Mesothelial cell of epicardium (in vitro differentiated cells): ENCODE measurements around the gene TMEM97. TPM values are rescaled to one million over a fixed set of nuclear protein-coding genes. Genes with fewer than 3 reads are reported as not detected.
"Not testable (repeated sequence)": the region's sequence is repeated elsewhere in the genome, so short reads cannot be mapped to it uniquely, and the experiment has no call there.

Experiments used
- DNase-seq, 2 experiments: peaks; one replicate each; pipeline ENCODE4 v3.0.0; 2021; ENCODE audit warnings: low spot score in 2 of 2; ENCODE audit not compliant: unreplicated experiment in 2 of 2
- H3K27ac Mint-ChIP-seq: 2 replicates; pipeline ENCODE4 v1.8.0; 2021; ENCODE audit warnings: mixed read lengths
- H3K27me3 Mint-ChIP-seq: 2 replicates; pipeline ENCODE4 v1.8.0; 2021; ENCODE audit warnings: low read depth, mixed read lengths
- H3K36me3 Mint-ChIP-seq: 2 replicates; pipeline ENCODE4 v1.8.0; 2021; ENCODE audit warnings: mixed read lengths
- H3K4me1 Mint-ChIP-seq: 2 replicates; pipeline ENCODE4 v1.8.0; 2021; ENCODE audit warnings: mixed read lengths
- H3K4me3 Mint-ChIP-seq: 2 replicates; pipeline ENCODE4 v1.8.0; 2021; ENCODE audit warnings: mild to moderate bottlenecking, moderate library complexity, mixed read lengths
- H3K9me3 Mint-ChIP-seq: 2 replicates; pipeline ENCODE4 v1.8.0; 2021; ENCODE audit warnings: mixed read lengths
- total RNA-seq: library from RNA; stranded (reverse); gene quantifications from 3 replicates; pipeline ENCODE4 v1.2.1, GENCODE V29; 2021
- TF ChIP-seq, protein P1 (sequence below): fragments of 200-600 bp; sonication (generic); IDR thresholded peaks from one replicate; pipeline ENCODE4 v1.5.0; 2021; ENCODE audit warnings: antibody characterized with exemption; ENCODE audit not compliant: unreplicated experiment

Gene TMEM97
- total RNA-seq = 43.0 to 45.5 TPM (median 43.3 TPM) in 3 replicates

DNA sequence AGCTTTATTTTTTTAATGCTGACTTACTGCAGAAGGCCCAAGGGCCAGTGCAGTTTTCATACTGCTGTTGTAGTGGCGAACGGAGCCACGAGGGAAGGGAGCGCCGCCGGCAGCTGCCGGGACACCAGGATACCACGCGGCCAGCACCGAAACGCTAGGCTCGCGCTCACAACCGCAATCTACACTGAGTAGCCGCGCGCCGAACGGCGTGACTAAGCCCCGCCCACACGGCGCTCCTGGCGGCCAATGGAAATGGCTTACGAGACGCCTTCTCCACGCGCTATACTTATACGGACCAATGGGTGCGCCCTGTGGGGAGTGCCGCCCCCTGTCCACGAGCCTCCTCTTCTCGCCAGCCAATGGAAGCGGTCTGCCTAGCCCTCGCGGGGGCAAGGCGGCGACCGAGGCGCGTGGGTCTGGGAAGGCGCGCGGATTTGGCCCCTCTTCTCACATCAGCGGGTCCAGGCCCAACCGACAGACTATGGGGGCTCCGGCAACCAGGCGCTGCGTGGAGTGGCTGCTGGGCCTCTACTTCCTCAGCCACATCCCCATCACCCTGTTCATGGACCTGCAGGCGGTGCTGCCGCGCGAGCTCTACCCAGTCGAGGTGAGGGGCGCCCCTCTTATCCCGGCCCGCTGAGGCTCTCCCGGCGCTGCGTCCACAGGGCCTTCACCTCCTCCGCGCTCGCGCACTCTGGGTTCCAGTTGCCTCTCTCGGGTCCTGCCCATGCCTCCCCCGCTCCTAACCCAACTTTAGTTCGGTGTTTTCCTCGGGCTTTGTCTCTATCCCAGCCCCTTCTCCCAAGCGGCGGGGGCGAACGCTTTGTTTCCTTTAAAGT, at the start of gene TMEM97:
TSS of gene TMEM97 (plus strand) at position 442 of the 839 bp plus-strand sequence. CDS start at position 482, 40 bp downstream.
- peak; percentile 89 to 96 for DNase-seq
- Mint-ChIP-seq H3K4me3 (peak within 1 kb of the TSS; percentile 80), H3K9me3 (no peaks in the 10 kb centered on the region), H3K4me1 (peaks cover 39% of the 10 kb centered on the region), H3K27ac (peak within 1 kb of the TSS; percentile 93), H3K27me3 (no peaks in the 10 kb centered on the region), H3K36me3 (no peaks in the 10 kb centered on the region)
- TF ChIP-seq, protein P1, sequence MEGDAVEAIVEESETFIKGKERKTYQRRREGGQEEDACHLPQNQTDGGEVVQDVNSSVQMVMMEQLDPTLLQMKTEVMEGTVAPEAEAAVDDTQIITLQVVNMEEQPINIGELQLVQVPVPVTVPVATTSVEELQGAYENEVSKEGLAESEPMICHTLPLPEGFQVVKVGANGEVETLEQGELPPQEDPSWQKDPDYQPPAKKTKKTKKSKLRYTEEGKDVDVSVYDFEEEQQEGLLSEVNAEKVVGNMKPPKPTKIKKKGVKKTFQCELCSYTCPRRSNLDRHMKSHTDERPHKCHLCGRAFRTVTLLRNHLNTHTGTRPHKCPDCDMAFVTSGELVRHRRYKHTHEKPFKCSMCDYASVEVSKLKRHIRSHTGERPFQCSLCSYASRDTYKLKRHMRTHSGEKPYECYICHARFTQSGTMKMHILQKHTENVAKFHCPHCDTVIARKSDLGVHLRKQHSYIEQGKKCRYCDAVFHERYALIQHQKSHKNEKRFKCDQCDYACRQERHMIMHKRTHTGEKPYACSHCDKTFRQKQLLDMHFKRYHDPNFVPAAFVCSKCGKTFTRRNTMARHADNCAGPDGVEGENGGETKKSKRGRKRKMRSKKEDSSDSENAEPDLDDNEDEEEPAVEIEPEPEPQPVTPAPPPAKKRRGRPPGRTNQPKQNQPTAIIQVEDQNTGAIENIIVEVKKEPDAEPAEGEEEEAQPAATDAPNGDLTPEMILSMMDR = no peak

DNA sequence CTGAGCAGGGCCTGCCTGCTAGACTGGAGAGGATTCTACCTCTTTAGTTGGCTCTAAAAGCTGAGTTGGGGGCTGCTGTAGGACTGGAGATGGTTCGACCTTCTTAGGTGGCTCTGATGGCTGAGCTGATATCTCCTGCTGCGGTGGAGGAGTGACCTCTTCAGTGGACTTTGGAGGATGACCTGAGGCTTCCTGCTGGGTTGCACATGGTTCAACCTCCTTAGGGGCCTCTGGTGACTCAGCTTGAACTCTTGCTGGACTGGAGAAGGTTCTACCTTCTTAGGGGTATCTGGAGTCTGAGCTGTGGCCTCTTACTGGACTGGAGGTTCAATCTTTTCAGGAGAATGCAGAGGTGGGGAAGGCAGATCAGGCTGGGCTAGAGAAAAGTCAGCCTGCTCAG, 48.9 kb upstream of the TMEM97 start:
- Mint-ChIP-seq H3K4me1 (peaks cover 7% of the 10 kb centered on the region), H3K36me3 (peaks cover 4% of the 10 kb centered on the region), H3K9me3 (peaks cover 33% of the 10 kb centered on the region), H3K27me3 (peaks cover 1% of the 10 kb centered on the region), H3K4me3 (no peak overlapping the region), H3K27ac (no peak overlapping the region)
- TF ChIP-seq, protein P1 = no peak
- no peak for DNase-seq

DNA sequence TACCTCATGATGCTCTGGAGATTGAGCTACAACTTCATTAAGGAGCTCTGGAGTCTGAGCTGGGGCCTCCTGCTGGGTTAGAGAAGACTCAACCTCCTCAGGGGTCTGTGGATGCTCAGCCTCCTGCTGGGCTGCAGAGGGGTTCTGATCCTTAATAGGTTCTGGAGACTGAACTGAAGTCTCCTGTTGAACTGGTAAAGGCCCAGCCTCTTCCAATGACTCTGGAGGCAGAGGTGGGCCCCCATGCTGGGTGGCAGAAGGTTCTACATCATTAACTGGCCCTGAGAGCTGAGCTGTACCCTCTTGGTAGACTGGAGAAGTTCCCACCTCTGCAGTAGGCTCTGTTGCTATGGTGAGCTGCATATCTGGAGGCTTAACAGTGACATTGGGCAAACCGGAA, 48.1 kb upstream of the TMEM97 start:
- DNase-seq = no peak
- no peak overlapping the region for H3K27ac Mint-ChIP-seq
- peaks cover 1% of the 10 kb centered on the region for H3K27me3 Mint-ChIP-seq
- H3K36me3 Mint-ChIP-seq = peaks cover 4% of the 10 kb centered on the region
- peaks cover 33% of the 10 kb centered on the region for H3K9me3 Mint-ChIP-seq
- no peak overlapping the region for H3K4me3 Mint-ChIP-seq
- TF ChIP-seq, protein P1 = no peak
- peaks cover 8% of the 10 kb centered on the region for H3K4me1 Mint-ChIP-seq

DNA sequence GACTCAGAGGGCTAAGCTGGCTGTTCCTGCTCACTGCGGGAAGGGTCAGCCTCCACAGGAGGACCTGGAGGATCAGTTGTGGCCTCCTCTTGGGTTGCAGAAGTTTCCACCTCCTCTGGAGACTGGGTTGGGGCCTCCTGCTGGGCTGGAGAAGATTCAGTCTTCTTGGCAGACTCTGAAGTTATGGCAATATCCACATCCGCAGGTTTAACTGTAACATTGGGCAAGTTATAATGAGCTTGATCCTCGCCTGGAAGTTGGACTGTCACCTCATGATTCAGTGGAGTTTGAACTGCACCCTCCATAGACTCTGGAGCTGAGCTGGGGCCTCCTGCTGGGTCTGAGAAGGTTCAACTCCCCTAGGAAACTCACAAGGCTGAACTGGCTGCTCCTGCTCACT, 47.6 kb upstream of the TMEM97 start:
- no peak for DNase-seq
- Mint-ChIP-seq H3K9me3 (peaks cover 33% of the 10 kb centered on the region), H3K4me1 (peaks cover 8% of the 10 kb centered on the region), H3K27ac (no peak overlapping the region), H3K4me3 (no peak overlapping the region), H3K27me3 (peaks cover 1% of the 10 kb centered on the region), H3K36me3 (peaks cover 4% of the 10 kb centered on the region)
- TF ChIP-seq, protein P1 = no peak

DNA sequence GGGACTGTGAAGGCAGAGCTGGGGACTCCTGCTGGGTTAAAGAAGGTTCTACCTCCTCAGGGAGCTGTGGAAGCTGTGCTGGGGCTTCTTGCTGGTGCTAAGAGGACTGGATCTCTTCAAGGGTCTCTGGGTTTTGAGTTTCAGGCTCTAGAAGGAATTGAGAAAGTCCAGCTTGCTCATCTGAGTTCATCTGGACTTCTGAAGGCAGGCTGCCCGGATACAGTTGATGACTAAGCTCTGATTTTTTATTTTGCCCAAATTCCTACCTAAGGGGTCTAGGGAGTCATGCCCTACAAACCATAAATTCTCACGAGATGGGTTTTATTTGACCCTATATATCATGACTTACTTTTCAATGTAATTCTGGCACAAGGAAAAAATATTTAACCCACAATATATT, 46.8 kb upstream of the TMEM97 start:
- Mint-ChIP-seq H3K4me1 (peaks cover 8% of the 10 kb centered on the region), H3K27ac (no peak overlapping the region), H3K36me3 (peaks cover 1% of the 10 kb centered on the region), H3K27me3 (peaks cover 1% of the 10 kb centered on the region), H3K9me3 (peaks cover 29% of the 10 kb centered on the region), H3K4me3 (no peak overlapping the region)
- TF ChIP-seq, protein P1 = no peak
- no peak for DNase-seq

DNA sequence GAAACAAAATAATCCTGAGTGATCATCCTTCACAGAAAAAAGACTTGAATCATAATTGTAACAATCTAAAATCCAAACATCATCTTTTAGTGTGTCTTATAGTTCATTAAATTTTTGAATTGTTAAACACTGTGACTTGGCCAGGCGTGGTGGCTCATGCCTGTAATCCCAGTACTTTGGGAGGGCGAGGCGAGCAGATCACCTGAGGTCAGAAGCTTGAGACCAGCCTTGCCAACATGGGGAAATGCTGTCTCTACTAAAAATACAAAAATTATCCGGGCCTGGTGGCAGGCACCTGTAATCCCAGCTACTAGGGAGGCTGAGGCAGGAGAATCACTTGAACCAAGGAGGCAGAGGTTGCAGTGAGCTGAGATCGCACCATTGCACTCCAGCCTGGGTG, 45.7 kb upstream of the TMEM97 start:
- not testable (repeated sequence) for H3K27me3 Mint-ChIP-seq, H3K36me3 Mint-ChIP-seq, H3K27ac Mint-ChIP-seq

More for the DNA sequence above, 45.7 kb upstream of the TMEM97 start:
- not testable (repeated sequence) for H3K4me1 Mint-ChIP-seq, H3K4me3 Mint-ChIP-seq, DNase-seq
- H3K9me3 Mint-ChIP-seq = peaks cover 24% of the 10 kb centered on the region
